HG03196 (cell line): ENCODE measurements around the gene AFDN.
"Not testable (repeated sequence)": the region's sequence is repeated elsewhere in the genome, so short reads cannot be mapped to it uniquely, and the experiment has no call there.

Source experiments
- ATAC-seq: cut with Tn5 transposase; IDR thresholded peaks from one replicate; pipeline ENCODE4 v1.9.1; 2021; ENCODE audit not compliant: unreplicated experiment

Gene AFDN

DNA sequence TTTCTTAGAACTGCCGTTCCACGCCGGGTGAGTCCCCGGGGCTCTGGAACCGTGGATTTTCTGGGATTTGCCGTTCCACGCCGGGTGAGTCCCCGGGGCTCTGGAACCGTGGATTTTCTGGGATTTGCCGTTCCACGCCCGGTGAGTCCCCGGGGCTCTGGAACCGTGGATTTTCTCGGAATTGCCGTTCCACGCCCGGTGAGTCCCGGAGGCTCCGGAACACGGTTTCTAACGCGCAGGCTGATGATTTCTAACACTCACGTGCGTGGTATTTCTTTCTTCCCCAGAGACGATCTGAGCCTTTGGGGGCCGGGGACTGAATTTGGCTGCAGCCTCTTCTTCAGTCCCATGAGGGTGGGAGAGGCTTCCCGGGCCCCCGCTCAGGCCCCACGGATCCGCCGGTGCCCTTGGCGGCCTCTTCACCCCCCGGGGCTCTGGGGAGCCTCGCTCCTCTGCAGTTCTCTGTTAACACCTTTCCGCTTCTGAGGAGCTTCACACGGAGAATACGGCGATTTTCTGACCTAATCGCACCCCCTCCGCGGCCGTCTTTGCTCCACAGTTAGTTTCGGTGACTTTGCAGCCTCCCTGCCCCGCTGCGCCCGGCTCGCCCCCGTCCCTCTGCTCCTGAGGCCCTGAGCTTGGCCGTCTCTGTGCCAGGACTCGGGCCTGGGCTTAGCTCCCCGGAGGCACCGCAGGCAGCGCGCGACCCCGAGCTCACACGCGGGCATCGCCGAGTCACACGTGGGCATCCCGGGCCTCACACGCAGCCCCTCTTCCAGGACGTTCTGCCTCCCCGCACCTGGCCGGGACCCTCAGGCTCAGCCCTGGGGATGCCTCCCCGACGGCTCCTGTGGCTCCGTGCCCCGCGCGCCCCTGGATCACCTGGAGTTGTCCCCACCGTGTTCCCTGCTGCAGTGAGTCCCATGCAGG lies 163.6 kb downstream of the AFDN start:
- no peak for ATAC-seq

GRCh38 chr6:167993169-167993568 lies 166.5 kb downstream of the AFDN start:
- no peak for ATAC-seq

DNA sequence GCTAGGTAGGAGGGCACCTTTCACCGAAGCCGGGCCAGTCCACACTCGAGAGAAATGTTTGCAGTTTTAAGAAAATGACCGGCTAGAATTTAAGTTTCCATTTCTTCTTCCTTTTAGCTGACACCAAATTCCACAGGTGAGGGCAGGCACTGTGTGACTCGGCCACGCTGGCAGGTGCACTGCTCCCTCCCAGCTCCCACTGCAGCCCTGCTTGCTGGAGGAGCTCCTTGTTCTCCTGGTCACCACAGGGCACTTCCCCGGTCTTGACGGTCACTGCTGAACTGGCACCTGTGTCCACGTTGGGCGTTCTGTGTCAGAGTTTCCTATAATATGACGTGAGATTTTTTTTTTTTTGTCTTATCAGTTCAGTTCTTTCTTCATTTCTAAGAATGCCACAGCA lies 167.1 kb downstream of the AFDN start:
- no peak for ATAC-seq

GRCh38 chr6:167995302-167995701 lies 168.6 kb downstream of the AFDN start:
- no peak for ATAC-seq

DNA sequence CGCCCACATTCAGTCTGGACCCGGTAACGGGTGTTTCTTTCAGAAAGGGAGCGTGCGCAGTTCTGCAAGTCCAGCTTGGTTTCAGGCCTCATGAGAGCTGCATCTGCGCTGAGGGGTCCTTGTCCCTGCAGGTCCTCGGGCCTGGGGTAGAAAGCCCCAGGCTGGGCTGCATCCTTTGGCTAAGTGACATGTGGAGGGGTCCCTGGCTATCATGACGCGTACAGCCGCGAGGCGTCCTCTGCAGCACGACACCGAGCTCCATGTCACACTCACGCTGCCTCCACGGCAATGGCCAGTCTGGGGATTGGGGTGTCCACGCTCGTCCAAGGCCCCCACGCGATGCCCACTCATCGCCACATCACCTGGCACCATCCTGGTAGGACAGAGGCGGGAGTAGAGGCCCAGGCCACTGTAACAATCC lies 169.0 kb downstream of the AFDN start:
- ATAC-seq, result no peak

DNA sequence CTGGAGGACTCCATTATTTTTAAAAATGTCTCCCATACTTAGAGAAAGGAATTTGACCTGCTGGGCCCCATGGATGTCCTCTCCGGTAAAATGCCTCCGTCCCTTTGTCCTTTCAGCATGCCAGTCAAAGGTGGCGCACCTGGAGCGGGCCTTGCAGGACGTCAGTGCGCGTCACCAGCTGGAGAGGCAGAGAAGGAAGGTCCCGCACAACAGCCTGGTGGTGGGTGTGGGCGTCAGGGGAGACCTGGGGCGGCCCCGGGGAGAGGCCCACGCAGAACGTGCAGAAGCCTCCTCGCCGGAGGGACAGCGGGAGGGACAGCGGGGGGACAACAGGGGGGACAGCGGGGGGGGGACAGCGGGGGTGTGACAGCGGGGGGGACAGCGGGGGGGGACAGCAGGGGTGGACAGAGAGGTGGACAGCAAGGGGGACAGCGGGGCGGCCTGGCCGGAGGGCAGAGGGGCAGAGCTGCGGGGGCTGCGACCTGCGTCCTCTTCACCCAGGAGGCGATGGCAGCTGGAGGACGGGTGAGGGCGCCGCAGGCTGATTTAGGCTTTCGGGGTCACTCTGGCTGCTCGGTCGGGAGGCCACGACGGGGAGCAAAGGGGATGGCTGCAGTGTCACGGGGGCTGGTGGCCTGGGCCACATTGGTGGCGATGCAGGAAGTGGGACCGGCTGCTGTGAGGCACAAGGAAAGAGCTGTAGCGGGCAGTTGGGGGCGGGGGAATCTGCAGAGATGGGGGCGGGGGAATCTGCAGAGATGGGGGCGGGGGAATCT lies 169.9 kb downstream of the AFDN start:
- ATAC-seq, result no peak

DNA sequence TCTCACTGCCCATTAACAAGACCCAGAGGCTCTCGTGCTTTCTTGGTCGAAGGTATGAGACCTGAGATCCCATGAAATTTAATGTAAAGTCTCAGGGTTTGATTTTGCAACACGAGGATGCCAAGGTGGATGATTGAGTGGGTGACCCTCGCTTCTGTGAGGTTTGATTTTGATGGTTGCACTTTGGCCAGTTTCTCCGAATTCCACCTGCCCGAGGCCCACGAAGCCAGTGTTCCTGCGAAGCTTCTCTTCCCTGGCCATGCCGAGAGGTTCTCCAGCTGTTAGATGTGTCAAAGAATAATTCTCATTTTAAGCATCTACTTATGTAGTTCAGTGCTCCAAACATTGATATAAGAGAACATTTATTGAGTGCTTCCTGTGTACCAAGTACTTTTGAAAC lies 170.9 kb downstream of the AFDN start, which contains the start of gene KIF25:
TSS of gene KIF25 (plus strand) at position 30 of the 400 bp plus-strand sequence. CDS start 31,915 bp downstream, outside the sequence.
- no peak for ATAC-seq

GRCh38 chr6:167998215-167998614 lies 171.5 kb downstream of the AFDN start:
- no peak for ATAC-seq

- no peak for ATAC-seq
Observed at GRCh38 chr6:168000198-168001028, 173.7 kb downstream of the AFDN start.

- no peak for ATAC-seq
Observed at GRCh38 chr6:168001029-168001332, 174.3 kb downstream of the AFDN start.

DNA sequence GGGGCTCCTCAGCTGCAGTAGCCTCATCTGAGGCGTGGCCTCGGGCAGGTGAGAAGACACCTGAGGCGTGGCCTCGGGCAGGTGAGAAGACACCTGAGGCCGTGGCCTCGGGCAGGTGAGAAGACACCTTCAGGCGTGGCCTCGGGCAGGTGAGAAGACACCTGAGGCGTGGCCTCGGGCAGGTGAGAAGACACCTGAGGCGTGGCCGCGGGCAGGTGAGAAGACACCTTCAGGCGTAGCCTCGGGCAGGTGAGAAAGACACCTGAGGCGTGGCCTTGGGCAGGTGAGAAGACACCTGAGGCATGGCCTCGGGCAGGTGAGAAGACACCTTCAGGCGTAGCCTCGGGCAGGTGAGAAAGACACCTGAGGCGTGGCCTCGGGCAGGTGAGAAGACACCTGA lies 174.8 kb downstream of the AFDN start:
- ATAC-seq, result not testable (repeated sequence)

- no peak for ATAC-seq
Observed at GRCh38 chr6:168002804-168003203, 176.1 kb downstream of the AFDN start.

GRCh38 chr6:168004023-168004422 lies 177.3 kb downstream of the AFDN start:
- ATAC-seq, result no peak

- no peak for ATAC-seq
Observed at GRCh38 chr6:168004945-168005344, 178.2 kb downstream of the AFDN start.

- no peak for ATAC-seq
Observed at GRCh38 chr6:168005796-168006195, 179.1 kb downstream of the AFDN start.

GRCh38 chr6:168007592-168008338 lies 181.1 kb downstream of the AFDN start:
- no peak for ATAC-seq

GRCh38 chr6:168009331-168009730 lies 182.6 kb downstream of the AFDN start:
- ATAC-seq, result no peak

GRCh38 chr6:168011291-168011690 lies 184.6 kb downstream of the AFDN start:
- no peak for ATAC-seq

DNA sequence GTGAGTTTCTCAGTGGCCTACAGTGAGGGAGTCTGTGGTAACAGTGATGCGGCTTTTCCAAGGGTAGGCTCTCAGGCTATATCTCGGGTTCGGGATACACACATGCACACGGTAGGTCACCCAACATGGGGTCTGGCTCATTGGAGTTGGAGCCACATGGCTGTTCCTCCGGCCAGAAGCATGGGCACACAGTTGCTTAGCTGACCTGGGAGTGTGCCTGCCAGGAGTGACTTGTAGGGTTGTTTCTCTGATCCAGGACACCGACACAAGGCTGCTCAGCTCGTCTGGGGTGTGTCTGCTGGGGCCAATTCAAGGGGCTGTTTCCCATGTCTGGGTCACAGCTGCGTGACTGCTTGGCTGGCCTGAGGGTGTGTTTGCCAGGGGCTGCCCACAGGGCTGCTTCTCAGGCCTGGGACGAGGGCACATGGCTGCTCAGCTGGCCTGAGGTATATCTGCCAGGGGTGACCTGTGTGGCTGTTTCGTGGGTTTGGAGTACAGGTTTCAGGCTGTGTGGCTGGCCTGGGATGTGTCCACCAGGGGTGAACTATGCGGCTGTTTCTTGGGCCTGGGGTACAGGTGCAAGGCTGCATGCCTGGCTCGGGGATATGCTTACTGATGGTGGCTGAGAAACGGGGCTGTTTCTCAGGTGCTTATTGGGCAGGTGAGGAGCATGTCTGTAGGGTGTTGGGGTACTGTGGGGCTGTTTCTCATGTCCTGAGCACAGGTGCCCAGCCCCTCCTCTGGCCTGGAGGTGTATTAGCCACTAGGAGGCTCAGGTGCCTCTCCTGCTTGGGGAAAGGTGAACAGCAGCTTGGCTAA lies 185.9 kb downstream of the AFDN start:
- ATAC-seq, result no peak
